Ovary (tissue), 3 donors: ENCODE results near the gene MAOB.

Experiments
- POLR2A ChIP-seq: fragments of 450-650 bp; IDR thresholded peaks from one replicate; pipeline ENCODE4 v1.6.1; 2017; ENCODE audit warnings: antibody characterized with exemption, mild to moderate bottlenecking, moderate library complexity
- TF ChIP-seq, protein P1 (sequence below), 3 donors: fragments of 450-650 bp in 2 of 3; fragments of 200-600 bp in 1 of 3; IDR thresholded peaks; one replicate each; pipeline versions ENCODE4 v1.5.1 to v1.8.0; 2016 to 2022; ENCODE audit warnings: antibody characterized with exemption in 3 of 3, mild to moderate bottlenecking in 1 of 3
- donor health status: DM: no; HTN: no; CAD: no.

GRCh38 chrX:43897290-43897689 is 15.0 kb upstream of the MAOB start:
- TF ChIP-seq, protein P1, sequence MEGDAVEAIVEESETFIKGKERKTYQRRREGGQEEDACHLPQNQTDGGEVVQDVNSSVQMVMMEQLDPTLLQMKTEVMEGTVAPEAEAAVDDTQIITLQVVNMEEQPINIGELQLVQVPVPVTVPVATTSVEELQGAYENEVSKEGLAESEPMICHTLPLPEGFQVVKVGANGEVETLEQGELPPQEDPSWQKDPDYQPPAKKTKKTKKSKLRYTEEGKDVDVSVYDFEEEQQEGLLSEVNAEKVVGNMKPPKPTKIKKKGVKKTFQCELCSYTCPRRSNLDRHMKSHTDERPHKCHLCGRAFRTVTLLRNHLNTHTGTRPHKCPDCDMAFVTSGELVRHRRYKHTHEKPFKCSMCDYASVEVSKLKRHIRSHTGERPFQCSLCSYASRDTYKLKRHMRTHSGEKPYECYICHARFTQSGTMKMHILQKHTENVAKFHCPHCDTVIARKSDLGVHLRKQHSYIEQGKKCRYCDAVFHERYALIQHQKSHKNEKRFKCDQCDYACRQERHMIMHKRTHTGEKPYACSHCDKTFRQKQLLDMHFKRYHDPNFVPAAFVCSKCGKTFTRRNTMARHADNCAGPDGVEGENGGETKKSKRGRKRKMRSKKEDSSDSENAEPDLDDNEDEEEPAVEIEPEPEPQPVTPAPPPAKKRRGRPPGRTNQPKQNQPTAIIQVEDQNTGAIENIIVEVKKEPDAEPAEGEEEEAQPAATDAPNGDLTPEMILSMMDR (IDR thresholded peaks at IDR 0.05): no peak
- no peak for TF ChIP-seq POLR2A
